Trophoblast cell (in vitro differentiated cells and primary cell): ENCODE data around the gene TIMM10.

ENCODE experiments used
- DNase-seq, 2 donors: peaks; one replicate each; pipeline ENCODE4 v3.0.0-alpha.2; 2016
- H2AFZ ChIP-seq: 2 replicates; pipeline ENCODE4 v1.6.1; 2013; ENCODE audit warnings: low read length, moderate library complexity, mild to moderate bottlenecking; ENCODE audit not compliant: insufficient read depth, poor library complexity
- H2AK5ac ChIP-seq: 2 replicates; pipeline ENCODE4 v1.6.1; 2013; ENCODE audit warnings: mild to moderate bottlenecking, low read length
- H2BK120ac ChIP-seq: 2 replicates; pipeline ENCODE4 v1.6.1; 2013; ENCODE audit warnings: low read length, mild to moderate bottlenecking, moderate library complexity; ENCODE audit not compliant: insufficient read depth, poor library complexity
- H2BK12ac ChIP-seq: 2 replicates; pipeline ENCODE4 v1.6.1; 2013; ENCODE audit warnings: mild to moderate bottlenecking, low read length, moderate library complexity
- H2BK5ac ChIP-seq: 2 replicates; pipeline ENCODE4 v1.6.1; 2013; ENCODE audit warnings: low read length, low read depth, moderate library complexity, mild to moderate bottlenecking; ENCODE audit not compliant: poor library complexity
- H3K14ac ChIP-seq: 2 replicates; pipeline ENCODE4 v1.6.1; 2013; ENCODE audit warnings: mild to moderate bottlenecking, low read length
- H3K18ac ChIP-seq: 2 replicates; pipeline ENCODE4 v1.6.1; 2013; ENCODE audit warnings: mild to moderate bottlenecking, low read length
- H3K23ac ChIP-seq: 2 replicates; pipeline ENCODE4 v1.6.1; 2013; ENCODE audit warnings: low read length
- H3K27ac ChIP-seq: 2 replicates; pipeline ENCODE4 v1.5.1; 2013; ENCODE audit warnings: low read depth, mild to moderate bottlenecking, inconsistent platforms, low read length, moderate library complexity
- H3K27me3 ChIP-seq: 2 replicates; pipeline ENCODE4 v1.6.1; 2013; ENCODE audit warnings: inconsistent platforms, mild to moderate bottlenecking, low read length, moderate library complexity; ENCODE audit not compliant: insufficient read depth
- H3K36me3 ChIP-seq, 2 experiments: 1 replicate in 1 of 2; 2 replicates in 1 of 2; pipeline ENCODE4 v1.6.1; 2013; ENCODE audit warnings: low read length in 2 of 2, mild to moderate bottlenecking in 2 of 2, moderate library complexity in 1 of 2; ENCODE audit not compliant: insufficient read depth in 2 of 2, control insufficient read depth in 1 of 2
- H3K4ac ChIP-seq: 2 replicates; pipeline ENCODE4 v1.6.1; 2013; ENCODE audit warnings: low read depth, mild to moderate bottlenecking, low read length, moderate library complexity
- H3K4me1 ChIP-seq, 2 experiments: 1 replicate in 1 of 2; 2 replicates in 1 of 2; pipeline ENCODE4 v1.6.1; 2013; ENCODE audit warnings: low read length in 2 of 2, mild to moderate bottlenecking in 2 of 2, moderate library complexity in 1 of 2; ENCODE audit not compliant: insufficient read depth in 2 of 2, control insufficient read depth in 1 of 2
- H3K4me2 ChIP-seq: 2 replicates; pipeline ENCODE4 v1.6.1; 2013; ENCODE audit warnings: inconsistent platforms, mild to moderate bottlenecking, low read length, moderate library complexity
- H3K4me3 ChIP-seq: 2 replicates; pipeline ENCODE4 v1.5.1; 2013; ENCODE audit warnings: mild to moderate bottlenecking, low read depth, low read length, inconsistent platforms
- H3K79me1 ChIP-seq: one replicate; pipeline ENCODE4 v1.6.1; 2013; ENCODE audit warnings: low read length
- H3K79me2 ChIP-seq: 2 replicates; pipeline ENCODE4 v1.6.1; 2013; ENCODE audit warnings: low read length, mild to moderate bottlenecking; ENCODE audit not compliant: control insufficient read depth, insufficient read depth, poor library complexity
- H3K9ac ChIP-seq: 2 replicates; pipeline ENCODE4 v1.6.1; 2013; ENCODE audit warnings: mild to moderate bottlenecking, low read length
- H3K9me3 ChIP-seq: 2 replicates; pipeline ENCODE4 v1.6.1; 2013; ENCODE audit warnings: low read depth, mild to moderate bottlenecking, control low read depth, inconsistent platforms, low read length; ENCODE audit not compliant: insufficient read depth
- H4K12ac ChIP-seq: 2 replicates; pipeline ENCODE4 v1.6.1; 2013; ENCODE audit warnings: low read depth, mild to moderate bottlenecking, low read length, moderate library complexity
- H4K8ac ChIP-seq: 2 replicates; pipeline ENCODE4 v1.6.1; 2013; ENCODE audit warnings: low read depth, mild to moderate bottlenecking, low read length, moderate library complexity
- H4K91ac ChIP-seq: one replicate; pipeline ENCODE4 v1.6.1; 2013; ENCODE audit warnings: low read depth, mild to moderate bottlenecking, low read length, moderate library complexity
- WGBS: extraction: QIAGEN DNeasy Blood & Tissue Kit; methylation state at CpG from one replicate; pipeline ENCODE4 v1.1.7; 2013; ENCODE audit warnings: missing lambda C conversion rate; ENCODE audit not compliant: insufficient read length, insufficient coverage; ENCODE audit errors: extremely low coverage; 5-methylcytosine and 5-hydroxymethylcytosine counted together

Gene TIMM10

DNA sequence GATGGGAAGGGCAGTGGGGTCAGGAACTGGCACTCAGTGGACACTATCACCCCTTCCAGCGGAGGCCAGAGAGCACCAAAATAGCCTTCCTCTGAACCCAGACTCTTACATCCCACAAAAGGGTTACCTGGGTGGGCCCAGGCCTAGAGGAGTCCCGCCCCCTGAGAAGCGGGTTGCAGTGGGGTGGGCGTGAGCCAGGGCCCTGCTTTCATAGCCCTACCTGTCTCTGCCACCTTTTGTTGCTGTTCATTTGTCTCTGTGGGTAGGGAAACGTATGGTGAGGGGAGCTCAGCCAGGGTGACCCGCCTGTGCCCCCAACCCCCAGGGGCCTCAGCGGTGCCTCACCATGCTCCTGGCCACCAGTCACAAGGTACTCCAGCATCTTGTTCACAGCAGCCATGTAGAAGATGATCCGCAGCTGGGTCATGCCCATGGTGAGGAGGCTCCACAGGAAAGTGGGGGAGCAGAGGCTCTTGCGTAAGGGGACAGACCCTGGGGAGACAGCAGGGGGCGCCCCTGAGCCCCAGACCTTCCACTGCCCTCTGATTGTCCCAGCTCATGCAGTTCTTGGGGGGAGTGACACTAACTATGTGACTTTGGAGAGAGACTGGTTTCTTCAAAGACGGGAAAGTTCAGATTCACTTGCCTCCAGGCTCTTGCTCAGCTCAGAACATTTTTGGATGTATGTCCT lies 39.0 kb downstream of the TIMM10 start:
- no peak for DNase-seq
- WGBS, result no CpG with 5 or more reads among the region's 11 CpGs
- H3K9me3 ChIP-seq, result no peaks in the 10 kb centered on the region
- H3K36me3 ChIP-seq, result no peaks in the 10 kb centered on the region
- H2BK5ac ChIP-seq, result no peak overlapping the region
- H3K23ac ChIP-seq, result no peak overlapping the region
- no peak overlapping the region for H3K4me2 ChIP-seq
- no peak overlapping the region for H3K27ac ChIP-seq
- no peaks in the 10 kb centered on the region for H3K27me3 ChIP-seq
- no peaks in the 10 kb centered on the region for H3K79me2 ChIP-seq
- no peak overlapping the region for H3K4ac ChIP-seq
- no peak overlapping the region for H2AK5ac ChIP-seq
- no peaks in the 10 kb centered on the region for H3K79me1 ChIP-seq
- H2BK12ac ChIP-seq, result no peak overlapping the region
- no peak overlapping the region for H3K4me3 ChIP-seq
- H2BK120ac ChIP-seq, result no peak overlapping the region
- H4K8ac ChIP-seq, result no peak overlapping the region
- H3K9ac ChIP-seq, result no peak overlapping the region
- no peak overlapping the region for H2AFZ ChIP-seq
- no peak overlapping the region for H4K12ac ChIP-seq
- H4K91ac ChIP-seq, result no peak overlapping the region
- no peak overlapping the region for H3K18ac ChIP-seq
- H3K4me1 ChIP-seq, result no peaks in the 10 kb centered on the region
- no peak overlapping the region for H3K14ac ChIP-seq

DNA sequence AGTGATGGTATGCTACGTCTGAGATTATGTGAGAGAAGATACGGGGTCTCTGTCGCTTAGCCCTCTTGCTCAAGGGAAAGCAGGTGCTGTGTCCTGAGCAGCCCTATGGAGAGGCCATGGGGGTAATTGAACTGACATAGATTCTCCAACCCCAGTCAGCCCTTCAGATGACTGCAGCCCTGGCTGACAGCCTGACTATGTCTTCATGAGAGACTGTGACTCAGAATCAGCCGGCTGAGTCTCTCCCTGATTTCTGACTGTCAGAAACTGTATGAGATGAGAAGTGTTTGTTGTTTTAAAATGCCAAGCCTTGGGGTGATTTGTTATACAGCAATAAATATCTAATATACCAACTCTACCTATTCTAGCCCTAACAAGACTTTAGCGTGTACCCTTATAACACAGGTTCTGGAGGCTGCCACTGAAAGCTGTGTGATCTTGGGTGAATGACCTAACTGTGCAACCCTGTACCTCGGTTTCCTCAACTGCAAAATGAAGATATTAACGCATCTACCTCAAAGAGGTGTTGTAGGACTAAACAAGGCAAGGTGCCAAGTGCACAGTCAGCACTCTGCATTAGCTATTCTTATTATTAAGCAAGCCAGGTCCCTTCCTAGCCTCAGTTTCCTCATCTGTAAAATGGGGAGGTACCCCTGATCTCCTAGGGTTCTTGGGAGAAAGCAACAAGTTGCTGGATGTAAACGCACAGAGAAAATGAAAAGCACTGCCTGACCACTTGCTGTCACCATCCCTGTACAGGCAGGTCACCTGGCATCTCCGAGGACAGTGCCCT lies 39.9 kb downstream of the TIMM10 start:
- no peaks in the 10 kb centered on the region for H3K36me3 ChIP-seq
- H3K9ac ChIP-seq, result no peak overlapping the region
- no peak overlapping the region for H4K12ac ChIP-seq
- no peak overlapping the region for H3K27ac ChIP-seq
- H2BK5ac ChIP-seq, result no peak overlapping the region
- H3K23ac ChIP-seq, result no peak overlapping the region
- H3K4me2 ChIP-seq, result no peak overlapping the region
- H3K18ac ChIP-seq, result no peak overlapping the region
- no peaks in the 10 kb centered on the region for H3K79me2 ChIP-seq
- no peak overlapping the region for H2AK5ac ChIP-seq
- H2BK120ac ChIP-seq, result no peak overlapping the region
- no peak overlapping the region for H4K91ac ChIP-seq
- no peaks in the 10 kb centered on the region for H3K27me3 ChIP-seq
- H2BK12ac ChIP-seq, result no peak overlapping the region
- no peaks in the 10 kb centered on the region for H3K79me1 ChIP-seq
- H3K14ac ChIP-seq, result no peak overlapping the region
- WGBS, result no CpG with 5 or more reads among the region's 9 CpGs
- H2AFZ ChIP-seq, result no peak overlapping the region
- H3K4ac ChIP-seq, result no peak overlapping the region
- no peak for DNase-seq
- no peaks in the 10 kb centered on the region for H3K9me3 ChIP-seq
- H3K4me3 ChIP-seq, result no peak overlapping the region
- no peak overlapping the region for H4K8ac ChIP-seq
- H3K4me1 ChIP-seq, result no peaks in the 10 kb centered on the region

DNA sequence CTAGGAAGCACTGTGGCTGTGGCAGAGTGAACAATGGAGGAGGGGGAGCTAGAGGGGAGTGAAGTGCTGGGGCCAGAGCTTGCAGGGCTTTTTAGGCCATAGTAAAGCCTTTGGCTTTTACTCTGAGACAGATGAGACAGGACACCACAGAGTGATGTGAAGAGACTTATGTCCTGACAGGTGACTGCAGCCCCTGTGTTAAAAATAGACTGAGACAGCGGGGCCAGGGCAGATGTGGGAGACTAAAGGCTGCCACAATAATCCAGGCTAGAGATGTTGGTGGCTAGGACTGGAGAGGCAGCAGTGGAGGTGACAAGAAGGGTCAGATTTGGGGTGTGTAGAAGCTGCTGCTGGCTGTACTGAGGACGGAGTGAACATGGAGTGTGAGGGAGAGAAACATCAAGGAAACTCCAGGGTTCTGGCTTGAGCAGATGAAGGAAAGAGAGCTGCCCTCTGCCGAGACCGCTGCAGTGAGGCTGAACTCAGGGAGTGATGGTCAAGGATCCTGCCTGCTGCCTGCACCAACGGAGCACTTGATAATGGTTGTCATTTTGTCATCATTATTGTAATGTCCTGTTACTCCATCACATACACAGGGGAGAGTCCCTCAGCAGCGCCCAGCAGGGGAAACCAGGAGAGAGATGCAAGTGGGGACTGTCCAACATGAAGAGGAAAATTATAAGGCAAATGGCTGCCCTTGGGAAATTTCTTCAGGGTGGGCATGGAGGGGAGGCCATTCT lies 42.5 kb downstream of the TIMM10 start:
- DNase-seq, result no peak
- no peaks in the 10 kb centered on the region for H3K79me2 ChIP-seq
- H4K8ac ChIP-seq, result no peak overlapping the region

DNA sequence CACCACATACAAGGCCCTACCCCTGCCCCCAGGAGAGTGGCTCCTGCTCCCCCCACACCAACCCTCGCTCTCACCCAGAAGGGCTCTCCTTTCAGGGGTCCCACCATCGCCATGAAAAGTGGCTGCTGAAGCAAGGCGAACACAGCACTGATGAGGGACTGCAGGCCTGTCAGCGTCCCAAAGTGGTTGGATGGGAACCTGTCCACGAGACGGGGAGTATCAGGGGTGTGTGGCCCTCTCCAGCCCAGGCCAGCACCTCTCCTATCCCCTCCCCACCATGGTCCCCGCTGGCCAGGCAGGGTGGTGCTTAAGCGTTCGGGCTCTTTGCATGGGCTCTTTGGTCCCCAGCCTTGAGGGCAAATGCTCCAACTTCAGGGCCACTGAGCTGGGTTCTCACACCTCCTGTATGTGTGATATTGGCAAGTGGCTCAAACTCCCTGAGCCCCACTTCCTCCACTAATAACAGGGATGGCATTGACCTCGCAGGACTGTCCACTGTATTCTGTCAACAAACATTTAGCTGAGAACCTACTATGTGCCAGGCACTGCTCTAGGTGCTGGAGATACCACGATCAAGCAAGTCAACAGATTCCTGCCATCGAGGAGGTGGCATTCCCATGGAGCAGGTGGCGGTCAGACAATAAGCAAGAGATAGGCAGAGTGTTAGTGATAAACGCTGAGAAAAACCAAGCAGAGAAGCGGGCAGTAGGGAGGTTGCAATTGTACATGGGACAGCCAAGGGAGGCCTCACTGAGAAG lies 43.4 kb downstream of the TIMM10 start:
- peaks cover 15% of the 10 kb centered on the region for H3K27me3 ChIP-seq

More for the DNA sequence above, 42.5 kb downstream of the TIMM10 start:
- Histone ChIP-seq H3K4me3 (no peak overlapping the region), H3K4ac (no peak overlapping the region), H3K4me2 (no peak overlapping the region), H4K91ac (no peak overlapping the region), H3K4me1 (peaks cover 0 to under 1% of the 10 kb centered on the region in 2 experiments), H2AK5ac (no peak overlapping the region), H3K9me3 (no peaks in the 10 kb centered on the region), H3K79me1 (no peaks in the 10 kb centered on the region), H2AFZ (no peak overlapping the region), H3K27me3 (peaks cover 6% of the 10 kb centered on the region), H3K18ac (no peak overlapping the region), H3K14ac (no peak overlapping the region), H3K23ac (no peak overlapping the region), H2BK5ac (no peak overlapping the region), H2BK12ac (no peak overlapping the region), H3K27ac (no peak overlapping the region), H3K9ac (no peak overlapping the region), H2BK120ac (no peak overlapping the region), H4K12ac (no peak overlapping the region), H3K36me3 (no peaks in the 10 kb centered on the region)
- WGBS, result no CpG with 5 or more reads among the region's 6 CpGs

More for the DNA sequence above, 43.4 kb downstream of the TIMM10 start:
- no peak overlapping the region for H3K18ac ChIP-seq
- H3K9ac ChIP-seq, result no peak overlapping the region
- H4K12ac ChIP-seq, result no peak overlapping the region
- no peak overlapping the region for H2AK5ac ChIP-seq
- H3K14ac ChIP-seq, result no peak overlapping the region
- no peak overlapping the region for H2BK5ac ChIP-seq
- no peak overlapping the region for H3K23ac ChIP-seq
- no peaks in the 10 kb centered on the region for H3K79me1 ChIP-seq
- H3K27ac ChIP-seq, result no peak overlapping the region
- H3K4ac ChIP-seq, result no peak overlapping the region
- H3K4me2 ChIP-seq, result no peak overlapping the region
- H2AFZ ChIP-seq, result no peak overlapping the region
- H2BK120ac ChIP-seq, result no peak overlapping the region
- peaks cover 0 to 7% of the 10 kb centered on the region in 2 experiments for H3K4me1 ChIP-seq
- H4K91ac ChIP-seq, result no peak overlapping the region
- DNase-seq, result no peak
- H3K79me2 ChIP-seq, result no peaks in the 10 kb centered on the region
- H2BK12ac ChIP-seq, result no peak overlapping the region
- no peak overlapping the region for H3K4me3 ChIP-seq
- H4K8ac ChIP-seq, result no peak overlapping the region
- WGBS, result no CpG with 5 or more reads among the region's 15 CpGs
- no peaks in the 10 kb centered on the region for H3K36me3 ChIP-seq
- H3K9me3 ChIP-seq, result no peaks in the 10 kb centered on the region
